IMR-90 (cell line): ENCODE data around the gene PPRC1. TPM values are rescaled to one million over a fixed set of nuclear protein-coding genes. Genes with fewer than 3 reads are reported as not detected.
A peak's percentile ranks its signal among the peaks of the same experiment; 100 is the strongest.

Experiments used
- ATAC-seq: fragments of 200-7000 bp; cut with Tn5 transposase; 2 replicates; pipeline ENCODE4 v1.9.1; 2020; ENCODE audit warnings: low read depth, mild to moderate bottlenecking, moderate library complexity
- BruUV-seq: library from RNA; stranded (reverse); fragments of 400-500 nt; replicated peaks from 2 replicates; lab custom pipeline; 2021; lab: Mats Ljungman, UMichigan
- CTCF ChIA-PET: fragments of 300-600 bp; formaldehyde crosslinking; extraction: SDS; loops from one replicate; lab custom pipeline; 2021; ENCODE audit warnings: antibody characterized with exemption; lab: Yijun Ruan, JAX
- POLR2A ChIA-PET: fragments of 300-600 bp; sonication (Branson Sonifier 250); formaldehyde crosslinking; loops from one replicate; lab custom pipeline; 2022; ENCODE audit warnings: antibody characterized with exemption; ENCODE audit not compliant: unreplicated experiment; lab: Charles Lee
- DNase-seq: peaks from one replicate; pipeline ENCODE4 v3.0.0; 2013
- H2AFZ ChIP-seq: replicated peaks from 2 replicates; pipeline ENCODE3; 2013; ENCODE audit warnings: low read length, mild to moderate bottlenecking; ENCODE audit not compliant: poor library complexity
- H2AK5ac ChIP-seq: 2 replicates; pipeline ENCODE4 v1.6.1; 2013; ENCODE audit warnings: low read depth, low read length, inconsistent platforms
- H2AK9ac ChIP-seq: replicated peaks from 2 replicates; pipeline ENCODE3; 2013; ENCODE audit warnings: mild to moderate bottlenecking, low read depth, low read length, moderate library complexity; ENCODE audit not compliant: poor library complexity
- H2BK120ac ChIP-seq: 2 replicates; pipeline ENCODE4 v1.6.1; 2013; ENCODE audit warnings: low read depth, low read length, inconsistent platforms
- H2BK15ac ChIP-seq: 3 replicates; pipeline ENCODE4 v1.6.1; 2013; ENCODE audit warnings: low read depth, low read length, inconsistent platforms
- H2BK20ac ChIP-seq: 2 replicates; pipeline ENCODE4 v1.6.1; 2013; ENCODE audit warnings: low read depth, mild to moderate bottlenecking, inconsistent platforms, low read length, moderate library complexity
- H2BK5ac ChIP-seq: 2 replicates; pipeline ENCODE4 v1.6.1; 2013; ENCODE audit warnings: mild to moderate bottlenecking, low read depth, low read length, inconsistent platforms; ENCODE audit not compliant: poor library complexity, severe bottlenecking
- H3K14ac ChIP-seq: replicated peaks from 2 replicates; pipeline ENCODE4 v1.6.1; 2013; ENCODE audit warnings: low read depth, low read length, inconsistent platforms
- H3K18ac ChIP-seq: 2 replicates; pipeline ENCODE4 v1.6.1; 2013; ENCODE audit warnings: low read depth, low read length, control low read depth
- H3K23ac ChIP-seq: 2 replicates; pipeline ENCODE4 v1.6.1; 2013; ENCODE audit warnings: low read depth, low read length, inconsistent platforms
- H3K27ac ChIP-seq: 2 replicates; pipeline ENCODE4 v1.5.1; 2013; ENCODE audit warnings: mild to moderate bottlenecking, control low read depth, low read length; ENCODE audit not compliant: insufficient read depth
- H3K27me3 ChIP-seq: 2 replicates; pipeline ENCODE4 v1.6.1; 2013; ENCODE audit warnings: low read length; ENCODE audit not compliant: control insufficient read depth, insufficient read depth
- H3K36me3 ChIP-seq: 2 replicates; pipeline ENCODE4 v1.6.1; 2013; ENCODE audit warnings: low read length, mixed read lengths; ENCODE audit not compliant: control insufficient read depth, insufficient read depth
- H3K4ac ChIP-seq: 2 replicates; pipeline ENCODE4 v1.6.1; 2013; ENCODE audit warnings: low read depth, low read length, inconsistent platforms
- H3K4me1 ChIP-seq: 2 replicates; pipeline ENCODE4 v1.6.1; 2013; ENCODE audit warnings: low read length, mixed read lengths; ENCODE audit not compliant: control insufficient read depth, insufficient read depth
- H3K4me2 ChIP-seq: 2 replicates; pipeline ENCODE4 v1.6.1; 2013; ENCODE audit warnings: low read depth, mild to moderate bottlenecking, control low read depth, low read length, moderate library complexity
- H3K4me3 ChIP-seq: 2 replicates; pipeline ENCODE4 v1.5.1; 2013; ENCODE audit warnings: low read depth, mild to moderate bottlenecking, control low read depth, low read length, moderate library complexity; ENCODE audit not compliant: insufficient read depth
- H3K56ac ChIP-seq: 2 replicates; pipeline ENCODE4 v1.6.1; 2013; ENCODE audit warnings: low read length, inconsistent platforms; ENCODE audit not compliant: insufficient read depth; ENCODE audit errors: extremely low read depth
- H3K79me1 ChIP-seq, 2 experiments: 2 replicates each; pipeline ENCODE4 v1.6.1; 2013; ENCODE audit warnings: low read length in 2 of 2, inconsistent platforms in 1 of 2, low read depth in 1 of 2
- H3K9ac ChIP-seq: 2 replicates; pipeline ENCODE4 v1.6.1; 2013; ENCODE audit warnings: low read depth, low read length, control low read depth
- H3K9me1 ChIP-seq: 2 replicates; pipeline ENCODE4 v1.6.1; 2013; ENCODE audit warnings: low read length, inconsistent platforms; ENCODE audit not compliant: insufficient read depth
- H3K9me3 ChIP-seq: 2 replicates; pipeline ENCODE4 v1.6.1; 2013; ENCODE audit warnings: low read length; ENCODE audit not compliant: control insufficient read depth, insufficient read depth
- H4K20me1 ChIP-seq: 2 replicates; pipeline ENCODE4 v1.6.1; 2013; ENCODE audit warnings: low read length, inconsistent platforms; ENCODE audit not compliant: insufficient read depth
- H4K5ac ChIP-seq: 2 replicates; pipeline ENCODE4 v1.6.1; 2013; ENCODE audit warnings: mild to moderate bottlenecking, low read depth, low read length, control low read depth
- H4K8ac ChIP-seq, 2 experiments: 2 replicates each; pipeline ENCODE4 v1.6.1; 2013; ENCODE audit warnings: low read depth in 2 of 2, low read length in 2 of 2, control low read depth in 1 of 2, inconsistent platforms in 1 of 2
- H4K91ac ChIP-seq: 2 replicates; pipeline ENCODE4 v1.6.1; 2013; ENCODE audit warnings: low read depth, low read length, inconsistent platforms; ENCODE audit not compliant: insufficient read depth
- BHLHE40 ChIP-seq: fragments of 150-350 bp; IDR thresholded peaks from 2 replicates; pipeline ENCODE4 v1.6.1; 2016; ENCODE audit warnings: mild to moderate bottlenecking, low read depth, low read length
- CEBPB ChIP-seq: IDR thresholded peaks from 2 replicates; pipeline ENCODE4 v1.6.1; 2012; ENCODE audit warnings: low read depth, low read length, improper control_type of control experiment
- CHD1 ChIP-seq: IDR thresholded peaks from 2 replicates; pipeline ENCODE4 v1.6.1; 2012; ENCODE audit warnings: low read depth, low read length, improper control_type of control experiment
- CTCF ChIP-seq: conservative IDR thresholded peaks from 2 replicates; pipeline ENCODE4 v1.5.1; 2012; ENCODE audit warnings: mild to moderate bottlenecking, low read depth, low read length, improper control_type of control experiment
- ELK1 ChIP-seq: fragments of 150-350 bp; IDR thresholded peaks from 2 replicates; pipeline ENCODE4 v1.6.1; 2016; ENCODE audit warnings: low read depth, mild to moderate bottlenecking, low read length, moderate library complexity, borderline replicate concordance
- FOS ChIP-seq: fragments of 150-350 bp; IDR thresholded peaks from 2 replicates; pipeline ENCODE4 v1.6.1; 2016; ENCODE audit warnings: low read depth, low read length
- MAFK ChIP-seq: IDR thresholded peaks from 2 replicates; pipeline ENCODE4 v1.6.1; 2012; ENCODE audit warnings: low read depth, low read length, improper control_type of control experiment
- MAZ ChIP-seq: IDR thresholded peaks from 2 replicates; pipeline ENCODE4 v1.6.1; 2012; ENCODE audit warnings: low read depth, mild to moderate bottlenecking, low read length, improper control_type of control experiment, moderate library complexity, borderline replicate concordance
- MXI1 ChIP-seq: IDR thresholded peaks from 2 replicates; pipeline ENCODE4 v1.6.1; 2012; ENCODE audit warnings: low read depth, mild to moderate bottlenecking, low read length, moderate library complexity, borderline replicate concordance
- NFE2L2 ChIP-seq: fragments of 150-350 bp; IDR thresholded peaks from 2 replicates; pipeline ENCODE4 v1.6.1; 2016; ENCODE audit warnings: low read depth, mild to moderate bottlenecking, low read length
- POLR2A ChIP-seq: IDR thresholded peaks from 2 replicates; pipeline ENCODE4 v1.6.1; 2012; ENCODE audit warnings: mild to moderate bottlenecking, low read depth, low read length
- RAD21 ChIP-seq: IDR thresholded peaks from 2 replicates; pipeline ENCODE4 v1.6.1; 2012; ENCODE audit warnings: low read length, improper control_type of control experiment
- RCOR1 ChIP-seq: IDR thresholded peaks from 2 replicates; pipeline ENCODE4 v1.6.1; 2012; ENCODE audit warnings: mild to moderate bottlenecking, low read length, improper control_type of control experiment; ENCODE audit not compliant: insufficient replicate concordance
- RFX5 ChIP-seq: IDR thresholded peaks from 2 replicates; pipeline ENCODE4 v1.8.0; 2012; ENCODE audit warnings: low read depth, mild to moderate bottlenecking, low read length, moderate library complexity
- SMC3 ChIP-seq: fragments of 150-350 bp; IDR thresholded peaks from 2 replicates; pipeline ENCODE4 v1.6.1; 2016; ENCODE audit warnings: low read depth, mild to moderate bottlenecking, antibody characterized with exemption, low read length, moderate library complexity
- WGBS, 2 experiments: methylation state at CpG; one replicate each; pipeline versions ENCODE4 v1.1.5 to v1.1.7; 2013; ENCODE audit warnings: missing lambda C conversion rate in 2 of 2; ENCODE audit not compliant: insufficient read length in 1 of 2; ENCODE audit errors: extremely low coverage in 2 of 2; 5-methylcytosine and 5-hydroxymethylcytosine counted together
- dilution Hi-C: fragments of 300-500 bp; cut with HindIII; formaldehyde crosslinking; loops from one replicate; pipeline ENCODE4 v1.14.3; 2018; ENCODE audit warnings: low sequenced_read_pairs; ENCODE audit not compliant: unreplicated experiment
- in situ Hi-C: fragments of 300-500 bp; cut with MboI; formaldehyde crosslinking; loops from 3 replicates; pipeline ENCODE4 v1.14.3; 2019; ENCODE audit warnings: low sequenced_read_pairs, inconsistent platforms, mixed read lengths
- intact Hi-C: fragments of 100-400 bp; cut with micrococcal nuclease; formaldehyde crosslinking; loops from 2 replicates; pipeline ENCODE4 v1.10.0; 2022
- polyA plus RNA-seq, 3 experiments: library from polyadenylated mRNA; depleted of rRNA; stranded (reverse); fragments of >200 nt; gene quantifications; 2 replicates each; pipeline ENCODE4 v1.2.3, GENCODE V29; 2012; ENCODE audit warnings: low replicate concordance in 1 of 3
- total RNA-seq: library from RNA; depleted of rRNA; stranded (reverse); fragments of >200 nt; gene quantifications from 2 replicates; pipeline ENCODE4 v1.2.3, GENCODE V29; 2012

PPRC1 gene
- total and polyA plus RNA-seq, 2 of the 4 experiments (the other 2 are of a cell fraction): 11.8 to 38.7 TPM

DNA sequence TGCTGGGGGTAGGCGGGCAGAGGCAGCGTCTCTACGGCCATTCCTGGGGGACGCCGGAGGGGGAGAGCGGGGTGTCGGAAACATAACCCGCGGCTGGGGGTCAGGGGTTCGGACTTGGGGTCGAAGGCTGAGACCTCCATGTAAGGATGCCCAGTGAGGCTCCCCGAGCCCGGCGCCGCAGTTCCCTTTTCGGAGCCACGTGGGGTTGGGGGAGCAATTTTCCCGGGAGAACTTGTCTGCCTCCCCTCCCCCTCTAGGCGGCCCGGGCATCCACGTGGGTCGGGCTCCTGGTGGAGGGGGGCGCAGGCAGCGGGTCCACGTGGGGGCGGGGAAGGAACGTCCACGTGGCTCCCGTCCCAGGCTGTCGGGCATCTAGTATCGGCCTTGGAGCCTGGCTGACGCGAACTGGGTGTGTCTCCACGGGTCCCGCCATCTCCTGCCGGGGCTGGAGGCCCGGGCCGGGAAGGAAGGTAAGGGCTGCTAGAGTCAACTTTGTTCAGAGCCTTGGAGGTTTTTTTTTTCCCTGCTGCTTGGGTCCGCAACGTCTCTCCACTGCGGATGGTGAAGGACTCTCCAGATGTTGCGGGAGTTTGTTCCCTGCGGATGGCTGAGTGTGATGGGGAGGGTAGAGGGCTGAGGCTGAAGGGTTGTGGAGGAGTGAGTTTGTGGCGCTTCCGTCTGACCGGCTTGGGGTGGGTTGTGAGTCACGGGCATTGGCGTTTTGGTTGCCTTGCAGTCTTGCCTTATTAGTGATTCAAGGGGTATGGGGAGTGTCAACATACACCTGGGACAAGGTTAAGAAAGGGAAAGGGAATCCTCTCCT, 744 bp downstream of the PPRC1 start:
- peak overlapping the region; percentile 97 for H3K9ac ChIP-seq
- peak overlapping the region; percentile 96 for H3K27ac ChIP-seq
- no peak overlapping the region; the same call in 2 of the 3 replicates for H2BK15ac ChIP-seq
- intact Hi-C loops (loop anchor here (1.0 kb wide), 1 partner anchor 36 kb away; no protein-coding TSS in a partner anchor), in situ Hi-C loops (no loop called here), dilution Hi-C loops (no loop called here)
- H2BK5ac ChIP-seq: peak overlapping the region; percentile 82
- H3K18ac ChIP-seq: peak overlapping the region; percentile 59; the same call in 1 of the 2 replicates
- peak overlapping the region; percentile 99 for H3K4me2 ChIP-seq
- peak overlapping the region; percentile 91 for H2AFZ ChIP-seq
- no TSS peak for BruUV-seq
- POLR2A ChIA-PET: no interaction called here
- ATAC-seq (peak; percentile 47), DNase-seq (peak; percentile 70)
- H3K4me1 ChIP-seq: peaks cover 9% of the 10 kb centered on the region; the same call in 1 of the 2 replicates
- 0% methylated on average over 2 of the region's 48 CpGs; no CpG with 5 or more reads in 1 of the 2 experiments for WGBS, 2 experiments
- CTCF ChIA-PET: no interaction called here
- H3K56ac ChIP-seq: peak overlapping the region; percentile 97
- peak overlapping the region; percentile 83 to 84 for H4K8ac ChIP-seq
- peaks cover 11% of the 10 kb centered on the region for H3K36me3 ChIP-seq
- peak overlapping the region; percentile 22 for H4K5ac ChIP-seq
- H2AK5ac ChIP-seq: peak overlapping the region; percentile 97
- H2BK20ac ChIP-seq: no peak overlapping the region
- H4K91ac ChIP-seq: peak overlapping the region; percentile 97
- peaks cover 0 to 48% of the 10 kb centered on the region in 2 experiments; a peak in 2 of 4 replicates for H3K79me1 ChIP-seq
- H3K4ac ChIP-seq: peak overlapping the region; percentile 91
- no peaks in the 10 kb centered on the region for H3K9me3 ChIP-seq
- H2AK9ac ChIP-seq: peak overlapping the region; percentile 100
- peak overlapping the region; percentile 92 for H3K23ac ChIP-seq
- H3K27me3 ChIP-seq: no peaks in the 10 kb centered on the region
- H3K14ac ChIP-seq: peak overlapping the region; percentile 98
- peaks cover 52% of the 10 kb centered on the region for H4K20me1 ChIP-seq
- peaks cover 24% of the 10 kb centered on the region for H3K9me1 ChIP-seq
- H2BK120ac ChIP-seq: peak overlapping the region; percentile 67
- H3K4me3 ChIP-seq: peak overlapping the region; percentile 61
- TF ChIP-seq ELK1: no peak
- peak; percentile 65 for TF ChIP-seq POLR2A
- no peak for TF ChIP-seq CTCF
- peak; percentile 6; the same call in 1 of the 2 replicates for TF ChIP-seq RAD21
- TF ChIP-seq NFE2L2: no peak
- TF ChIP-seq CHD1: no peak
- TF ChIP-seq CEBPB: no peak
- no peak for TF ChIP-seq RFX5
- 0 out of 2 replicates have a peak, but pooled peaks have one; percentile 7 for TF ChIP-seq FOS
- no peak for TF ChIP-seq RCOR1
- no peak for TF ChIP-seq SMC3
- 0 out of 2 replicates have a peak, but pooled peaks have one; percentile 14 for TF ChIP-seq MAZ
- TF ChIP-seq BHLHE40: no peak
- no peak for TF ChIP-seq MAFK
- peak; percentile 99 for TF ChIP-seq MXI1
